ENCODE measurements around the gene CLDN9.

GRCh38 chr16:2982402-2982801, 30.3 kb upstream of the CLDN9 start:
- no peak for TF ChIP-seq CTCF (IDR thresholded peaks at IDR 0.05)
- no peak for TF ChIP-seq POLR2A (IDR thresholded peaks at IDR 0.05)
